PFSK-1 (cell line): ENCODE measurements around the gene MTFMT.

Experiments
- FOXP2 ChIP-seq: optimal IDR thresholded peaks from 2 replicates; pipeline ENCODE3; 2011; ENCODE audit warnings: borderline replicate concordance, control low read depth, inconsistent platforms; ENCODE audit not compliant: insufficient read depth; ENCODE audit errors: extremely low read length, extremely low read depth
- POLR2AphosphoS5 ChIP-seq: IDR thresholded peaks from 2 replicates; pipeline ENCODE4 v1.6.1; 2012; ENCODE audit warnings: low read depth, mild to moderate bottlenecking, control low read depth, low read length, moderate library complexity
- TAF1 ChIP-seq: IDR thresholded peaks from 2 replicates; pipeline ENCODE4 v1.6.1; 2012; ENCODE audit warnings: low read length, control low read depth, borderline replicate concordance; ENCODE audit not compliant: insufficient read depth
- TF ChIP-seq, protein P1 (sequence below), 2 experiments: IDR thresholded peaks; 2 replicates each; pipeline versions ENCODE4 v1.6.1 to v1.8.0; 2011 to 2012; ENCODE audit warnings: low read depth in 2 of 2, low read length in 2 of 2, control low read depth in 1 of 2, inconsistent platforms in 1 of 2, mild to moderate bottlenecking in 1 of 2, moderate library complexity in 1 of 2; ENCODE audit not compliant: insufficient read depth in 1 of 2

DNA sequence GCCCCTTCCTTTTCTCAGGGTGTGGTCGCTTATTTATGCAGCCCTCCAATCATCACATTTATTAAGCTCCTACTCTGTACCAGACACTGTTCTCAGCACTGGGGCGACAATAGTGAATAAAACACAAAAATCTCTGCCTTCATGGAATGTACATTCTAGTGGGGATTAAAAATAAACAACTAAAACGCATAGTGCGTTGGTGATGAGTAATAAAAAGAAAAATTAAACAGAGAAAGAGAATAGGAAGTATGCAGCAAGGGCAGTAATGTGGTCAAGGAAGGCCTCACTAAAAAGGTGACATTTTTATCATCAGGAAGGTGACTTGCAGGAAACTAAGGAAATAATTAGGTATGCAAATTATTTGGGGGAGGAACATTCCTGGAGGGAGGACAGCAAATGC is 20.8 kb upstream of the MTFMT start:
- TF ChIP-seq TAF1 (no peak), POLR2AphosphoS5 (no peak), FOXP2 (no peak)
- TF ChIP-seq, protein P1, sequence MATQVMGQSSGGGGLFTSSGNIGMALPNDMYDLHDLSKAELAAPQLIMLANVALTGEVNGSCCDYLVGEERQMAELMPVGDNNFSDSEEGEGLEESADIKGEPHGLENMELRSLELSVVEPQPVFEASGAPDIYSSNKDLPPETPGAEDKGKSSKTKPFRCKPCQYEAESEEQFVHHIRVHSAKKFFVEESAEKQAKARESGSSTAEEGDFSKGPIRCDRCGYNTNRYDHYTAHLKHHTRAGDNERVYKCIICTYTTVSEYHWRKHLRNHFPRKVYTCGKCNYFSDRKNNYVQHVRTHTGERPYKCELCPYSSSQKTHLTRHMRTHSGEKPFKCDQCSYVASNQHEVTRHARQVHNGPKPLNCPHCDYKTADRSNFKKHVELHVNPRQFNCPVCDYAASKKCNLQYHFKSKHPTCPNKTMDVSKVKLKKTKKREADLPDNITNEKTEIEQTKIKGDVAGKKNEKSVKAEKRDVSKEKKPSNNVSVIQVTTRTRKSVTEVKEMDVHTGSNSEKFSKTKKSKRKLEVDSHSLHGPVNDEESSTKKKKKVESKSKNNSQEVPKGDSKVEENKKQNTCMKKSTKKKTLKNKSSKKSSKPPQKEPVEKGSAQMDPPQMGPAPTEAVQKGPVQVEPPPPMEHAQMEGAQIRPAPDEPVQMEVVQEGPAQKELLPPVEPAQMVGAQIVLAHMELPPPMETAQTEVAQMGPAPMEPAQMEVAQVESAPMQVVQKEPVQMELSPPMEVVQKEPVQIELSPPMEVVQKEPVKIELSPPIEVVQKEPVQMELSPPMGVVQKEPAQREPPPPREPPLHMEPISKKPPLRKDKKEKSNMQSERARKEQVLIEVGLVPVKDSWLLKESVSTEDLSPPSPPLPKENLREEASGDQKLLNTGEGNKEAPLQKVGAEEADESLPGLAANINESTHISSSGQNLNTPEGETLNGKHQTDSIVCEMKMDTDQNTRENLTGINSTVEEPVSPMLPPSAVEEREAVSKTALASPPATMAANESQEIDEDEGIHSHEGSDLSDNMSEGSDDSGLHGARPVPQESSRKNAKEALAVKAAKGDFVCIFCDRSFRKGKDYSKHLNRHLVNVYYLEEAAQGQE (IDR thresholded peaks at IDR 0.05; ENCODE audit: insufficient read depth in 1 of 2, low read depth in 2 of 2, low read length in 2 of 2), result no peak
